H1 (cell line): Measurements from ENCODE around the gene RRP12.

ENCODE experiments used
- JUND ChIP-seq: IDR thresholded peaks from 2 replicates; pipeline ENCODE4 v1.6.1; 2011; ENCODE audit warnings: mild to moderate bottlenecking, improper control_type of control experiment, low read length
- RAD21 ChIP-seq, 2 experiments: IDR thresholded peaks in 1 of 2; conservative IDR thresholded peaks in 1 of 2; 2 replicates each; pipeline ENCODE4 v1.6.1; 2011; ENCODE audit warnings: low read depth in 2 of 2, low read length in 2 of 2, improper control_type of control experiment in 1 of 2, inconsistent platforms in 1 of 2, mild to moderate bottlenecking in 1 of 2, moderate library complexity in 1 of 2
- TAF7 ChIP-seq: optimal IDR thresholded peaks from 2 replicates; pipeline ENCODE3; 2011; ENCODE audit warnings: low read depth, mild to moderate bottlenecking, inconsistent platforms, low read length, moderate library complexity, borderline replicate concordance

DNA sequence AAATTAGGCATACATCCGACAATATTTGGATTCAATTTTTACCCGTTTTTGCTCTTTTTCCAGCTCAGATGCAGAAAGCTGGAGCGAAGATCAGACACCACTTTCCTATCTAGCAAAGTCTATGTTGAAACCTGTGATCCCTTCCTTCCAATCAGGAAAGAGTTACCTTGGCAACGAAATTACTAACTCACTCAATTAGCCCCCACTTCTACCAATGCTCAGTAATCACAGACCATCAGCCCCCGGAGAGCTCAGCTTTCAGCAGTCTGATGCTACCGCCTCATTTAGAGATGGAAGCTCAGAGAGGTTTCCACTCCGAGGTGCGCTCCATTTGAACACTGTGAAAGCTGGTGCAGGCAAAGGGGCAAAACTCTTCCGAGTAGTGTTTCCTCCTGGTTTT lies 75.4 kb downstream of the RRP12 start:
- TF ChIP-seq JUND, result no peak
- no peak for TF ChIP-seq TAF7
- TF ChIP-seq RAD21 (IDR thresholded peaks at IDR 0.05 in 1 of 2, conservative IDR thresholded peaks at IDR 0.05 in 1 of 2; ENCODE audit: low read depth in 2 of 2, low read length in 2 of 2), result no peak
